CD4-positive, alpha-beta T cell (primary cell): Measurements from ENCODE around the gene ECHDC3. TPM values are rescaled to one million over a fixed set of nuclear protein-coding genes. Genes with fewer than 3 reads are reported as not detected.
"Not testable (repeated sequence)": the region's sequence is repeated elsewhere in the genome, so short reads cannot be mapped to it uniquely, and the experiment has no call there.

Experiments used
- ATAC-seq: fragments of 200-7000 bp; cut with Tn5 transposase; one replicate; pipeline ENCODE4 v1.10.0; 2022; ENCODE audit warnings: mild to moderate bottlenecking; ENCODE audit not compliant: poor library complexity
- CTCF ChIA-PET: fragments of 350-600 bp; sonication (Branson Sonifier 250); formaldehyde crosslinking; loops from one replicate; lab custom pipeline; 2021; ENCODE audit warnings: antibody characterized with exemption, inconsistent platforms; lab: Charles Lee
- POLR2A ChIA-PET: fragments of 350-600 bp; sonication (Branson Sonifier 250); formaldehyde crosslinking; loops from one replicate; lab custom pipeline; 2021; ENCODE audit warnings: antibody characterized with exemption, inconsistent platforms; lab: Charles Lee
- DNase-seq, 14 experiments: peaks; one replicate each; pipeline ENCODE4 v3.0.0-alpha.2; 2013 to 2020; ENCODE audit warnings: mixed read lengths in 2 of 14
- H3K27ac ChIP-seq, 2 donors: one replicate each; pipeline versions ENCODE4 v1.5.1 to v1.7.0; 2013; ENCODE audit warnings: low read length in 2 of 2, low read depth in 1 of 2, mild to moderate bottlenecking in 1 of 2
- H3K27me3 ChIP-seq, 2 experiments: 1 replicate in 1 of 2; 2 replicates in 1 of 2; pipeline versions ENCODE4 v1.6.1 to v1.7.0; 2013; ENCODE audit warnings: low read length in 2 of 2, control low read depth in 1 of 2, mild to moderate bottlenecking in 1 of 2, moderate library complexity in 1 of 2; ENCODE audit not compliant: insufficient read depth in 2 of 2, control insufficient read depth in 1 of 2
- H3K36me3 ChIP-seq: one replicate; pipeline ENCODE4 v1.6.1; 2013; ENCODE audit warnings: low read length, control low read depth; ENCODE audit not compliant: insufficient read depth
- H3K4me1 ChIP-seq: one replicate; pipeline ENCODE4 v1.6.1; 2013; ENCODE audit warnings: low read length, control low read depth; ENCODE audit not compliant: insufficient read depth
- H3K4me3 ChIP-seq: one replicate; pipeline ENCODE4 v1.5.1; 2013; ENCODE audit warnings: mild to moderate bottlenecking, low read length, moderate library complexity
- H3K9me3 ChIP-seq, 2 experiments: 1 replicate in 1 of 2; 2 replicates in 1 of 2; pipeline versions ENCODE4 v1.6.1 to v1.7.0; 2013; ENCODE audit warnings: low read length in 2 of 2, mild to moderate bottlenecking in 2 of 2, control low read depth in 1 of 2, moderate library complexity in 1 of 2; ENCODE audit not compliant: control insufficient read depth in 1 of 2, insufficient read depth in 1 of 2
- H3K27ac Mint-ChIP-seq: one replicate; pipeline ENCODE4 v1.8.0; 2020; ENCODE audit warnings: mixed read lengths
- H3K27me3 Mint-ChIP-seq: one replicate; pipeline ENCODE4 v1.8.0; 2021; ENCODE audit warnings: mixed read lengths
- H3K36me3 Mint-ChIP-seq: one replicate; pipeline ENCODE4 v1.8.0; 2021; ENCODE audit warnings: low read depth, mixed read lengths
- H3K4me1 Mint-ChIP-seq: one replicate; pipeline ENCODE4 v1.8.0; 2021; ENCODE audit warnings: low read depth, mixed read lengths
- H3K4me3 Mint-ChIP-seq: one replicate; pipeline ENCODE4 v1.8.0; 2020; ENCODE audit warnings: mild to moderate bottlenecking, mixed read lengths
- H3K9me3 Mint-ChIP-seq: one replicate; pipeline ENCODE4 v1.8.0; 2020; ENCODE audit warnings: mixed read lengths
- CTCF ChIP-seq: fragments of 200-600 bp; IDR thresholded peaks from one replicate; pipeline ENCODE4 v1.8.0; 2022; ENCODE audit warnings: antibody characterized with exemption, mild to moderate bottlenecking
- intact Hi-C, 2 experiments: fragments of 100-400 bp; cut with DNase I in 1 of 2; cut with micrococcal nuclease in 1 of 2; formaldehyde crosslinking; loops; one replicate each; pipeline versions ENCODE4 v1.15.1 to v1.9.0; 2023 to 2025; cut with DNase I, micrococcal nuclease
- total RNA-seq, 174 experiments: library from RNA in 2 of 174; stranded (reverse) in 2 of 174; gene quantifications; one replicate each; pipeline ENCODE4 v1.2.3 and lab custom pipeline; 2021 to 2026

ECHDC3 gene
- total RNA-seq, 2 experiments from 2014 or later = 1.5 to 1.6 TPM

DNA sequence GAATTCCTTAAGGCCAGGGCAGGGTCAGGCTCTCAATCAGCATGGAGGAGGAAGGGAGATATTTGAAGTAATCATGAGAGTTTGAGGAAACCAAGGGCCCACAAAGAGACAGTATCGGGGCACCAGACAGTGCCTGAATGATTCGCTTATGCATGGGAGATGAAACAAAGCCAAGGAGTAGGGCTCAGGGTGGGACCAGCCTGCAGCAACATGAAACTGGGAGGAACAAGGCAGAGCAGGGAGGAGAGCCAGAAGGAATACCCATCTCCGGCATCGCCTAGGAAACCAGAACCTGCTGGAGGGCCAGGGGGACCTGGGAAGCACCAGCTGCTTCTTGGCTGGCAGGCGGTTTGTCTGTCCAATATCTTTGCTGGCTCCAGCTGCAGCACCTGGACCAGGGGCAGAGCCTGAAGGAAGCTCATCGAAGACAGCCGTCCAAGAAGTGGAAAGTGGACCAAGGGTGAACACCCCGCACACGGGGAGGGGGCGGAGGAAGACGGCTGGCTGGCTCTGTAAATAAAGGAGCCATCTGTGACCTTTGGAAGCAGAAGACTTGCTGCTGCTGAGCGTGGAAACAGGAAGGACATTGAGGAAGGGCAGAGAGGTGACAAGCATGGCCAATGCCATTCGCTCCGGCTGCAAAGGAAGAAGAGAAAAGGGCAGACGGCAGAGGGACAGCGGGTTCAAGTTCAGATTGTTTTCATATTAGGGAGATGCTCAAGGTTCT is 34.4 kb upstream of the ECHDC3 start:
- H3K4me3 Mint-ChIP-seq = no peak overlapping the region
- Histone ChIP-seq H3K9me3 (no peaks in the 10 kb centered on the region), H3K4me1 (peaks cover 10% of the 10 kb centered on the region), H3K36me3 (no peaks in the 10 kb centered on the region), H3K27me3 (no peaks in the 10 kb centered on the region), H3K27ac (no peak overlapping the region), H3K4me3 (no peak overlapping the region)
- no peaks in the 10 kb centered on the region for H3K9me3 Mint-ChIP-seq
- POLR2A ChIA-PET = no interaction called here
- peaks cover 24% of the 10 kb centered on the region for H3K4me1 Mint-ChIP-seq
- no peak for DNase-seq
- H3K27ac Mint-ChIP-seq = no peak overlapping the region
- peaks cover 11% of the 10 kb centered on the region for H3K27me3 Mint-ChIP-seq
- CTCF ChIA-PET = no interaction called here
- intact Hi-C loops = no loop called here
- TF ChIP-seq CTCF = no peak
- no peak for ATAC-seq
- no peaks in the 10 kb centered on the region for H3K36me3 Mint-ChIP-seq

GRCh38 chr10:11708801-11709200 is 33.4 kb upstream of the ECHDC3 start:
- CTCF ChIA-PET, DNase-seq, H3K27ac Mint-ChIP-seq, intact Hi-C loops, H3K36me3 Mint-ChIP-seq, H3K9me3 ChIP-seq, H3K4me3 Mint-ChIP-seq, H3K4me3 ChIP-seq, H3K9me3 Mint-ChIP-seq, H3K27ac ChIP-seq, POLR2A ChIA-PET, H3K36me3 ChIP-seq, H3K27me3 ChIP-seq, ATAC-seq: not testable (repeated sequence)
- Mint-ChIP-seq H3K27me3 (peaks cover 17% of the 10 kb centered on the region), H3K4me1 (peaks cover 29% of the 10 kb centered on the region)
- peaks cover 10% of the 10 kb centered on the region for H3K4me1 ChIP-seq

DNA sequence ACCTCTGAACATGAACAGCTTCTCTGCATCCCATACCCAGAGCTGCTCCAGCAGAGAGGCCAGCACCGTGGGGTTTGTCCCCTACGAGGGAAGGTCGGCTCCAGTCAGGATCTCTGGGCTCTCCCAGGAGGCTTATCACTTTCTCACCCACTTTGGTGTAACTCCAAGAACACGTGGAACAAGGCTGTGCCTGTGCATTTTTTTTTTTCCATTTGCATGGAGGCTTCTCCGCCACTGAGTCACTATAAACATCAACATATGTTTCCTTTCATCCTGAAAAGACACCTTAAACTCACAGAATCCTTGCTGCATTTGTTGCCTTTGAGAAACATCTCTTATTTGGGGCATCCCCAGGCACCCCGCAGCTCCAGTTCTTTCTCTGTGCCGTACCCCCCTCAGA is 29.4 kb upstream of the ECHDC3 start:
- intact Hi-C loops = no loop called here
- Mint-ChIP-seq H3K4me1 (peaks cover 29% of the 10 kb centered on the region), H3K9me3 (no peaks in the 10 kb centered on the region), H3K27me3 (peaks cover 12% of the 10 kb centered on the region), H3K27ac (no peak overlapping the region), H3K36me3 (no peaks in the 10 kb centered on the region), H3K4me3 (no peak overlapping the region)
- H3K4me1 ChIP-seq = peaks cover 10% of the 10 kb centered on the region
- no peaks in the 10 kb centered on the region for H3K36me3 ChIP-seq
- ATAC-seq = no peak
- no peak overlapping the region for H3K4me3 ChIP-seq
- POLR2A ChIA-PET = no interaction called here
- no peak for DNase-seq
- no peak overlapping the region for H3K27ac ChIP-seq
- TF ChIP-seq CTCF = no peak
- CTCF ChIA-PET = no interaction called here
- peaks cover 0 to 11% of the 10 kb centered on the region in 2 experiments for H3K9me3 ChIP-seq
- peaks cover 0 to 3% of the 10 kb centered on the region in 2 experiments for H3K27me3 ChIP-seq
